Measurements from ENCODE around the gene SORCS2.

SORCS2 gene

GRCh38 chr4:7460566-7460965 lies 268.2 kb downstream of the SORCS2 start:
- DNase-seq, result no peak

DNA sequence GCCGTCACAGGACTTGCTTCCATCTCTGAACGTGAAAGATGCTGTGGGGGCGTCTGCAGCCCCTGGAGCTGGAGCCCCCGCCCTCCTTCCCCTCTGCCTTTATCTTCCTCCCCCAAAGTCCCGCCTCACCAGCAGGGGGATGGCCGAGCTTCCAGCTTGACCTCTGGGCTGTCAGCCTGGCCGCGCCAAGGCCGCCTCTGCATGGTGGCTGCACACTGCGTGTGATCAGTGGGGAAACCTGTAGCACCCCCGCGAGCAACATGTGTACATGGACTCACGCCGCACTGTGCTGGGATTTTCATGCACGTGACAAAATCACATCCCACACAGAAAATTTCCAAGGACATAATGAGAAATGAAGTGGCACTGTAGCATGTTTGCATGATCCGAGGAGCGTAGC lies 268.9 kb downstream of the SORCS2 start:
- DNase-seq, result no peak

DNA sequence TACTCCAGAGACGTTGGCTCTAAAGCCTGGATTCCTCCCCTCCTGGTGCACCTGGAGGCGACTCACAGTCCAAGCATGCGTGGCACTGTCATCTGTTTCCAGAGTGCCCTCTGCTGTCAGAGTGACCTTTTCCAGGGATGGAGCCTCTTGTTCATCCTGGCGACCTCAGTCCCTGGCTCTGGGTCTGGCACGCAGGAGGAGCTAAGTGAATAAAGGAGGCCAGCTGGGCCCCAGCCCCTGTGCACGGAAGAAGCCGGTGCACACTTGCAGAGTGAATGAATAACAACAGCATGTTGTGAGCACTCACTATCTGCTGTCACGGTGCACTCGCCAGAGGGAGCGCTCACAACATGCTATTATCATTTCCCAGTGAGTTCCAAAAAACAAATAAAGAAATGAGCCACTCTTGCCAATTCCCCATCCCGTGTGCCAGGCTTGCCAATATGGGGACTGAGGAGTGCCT lies 270.2 kb downstream of the SORCS2 start:
- DNase-seq, result no peak

- DNase-seq, result no peak
Observed at GRCh38 chr4:7463566-7464258, 271.4 kb downstream of the SORCS2 start.

GRCh38 chr4:7464259-7464655 lies 271.9 kb downstream of the SORCS2 start:
- no peak for DNase-seq

DNA sequence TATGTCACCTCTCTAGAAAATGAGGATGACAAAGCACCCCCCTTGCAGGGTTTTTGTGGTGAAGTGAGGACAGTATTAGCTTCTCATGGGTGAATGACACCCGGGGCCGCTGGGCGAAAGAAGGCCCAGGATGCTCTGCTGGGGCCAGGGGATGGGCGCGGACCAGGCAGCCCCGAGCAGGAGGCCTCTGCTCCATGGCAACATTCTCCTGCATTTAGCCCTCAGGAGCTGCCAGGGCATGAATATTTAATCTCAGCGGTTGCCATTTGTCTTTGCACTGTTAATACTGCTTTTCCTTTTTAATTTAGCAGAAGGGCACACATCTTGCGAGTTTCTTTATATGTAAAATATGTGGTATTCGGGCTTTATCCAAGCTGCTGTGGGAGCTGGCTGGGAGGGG lies 272.7 kb downstream of the SORCS2 start:
- no peak for DNase-seq

GRCh38 chr4:7466215-7466614 lies 273.9 kb downstream of the SORCS2 start:
- DNase-seq, result no peak

DNA sequence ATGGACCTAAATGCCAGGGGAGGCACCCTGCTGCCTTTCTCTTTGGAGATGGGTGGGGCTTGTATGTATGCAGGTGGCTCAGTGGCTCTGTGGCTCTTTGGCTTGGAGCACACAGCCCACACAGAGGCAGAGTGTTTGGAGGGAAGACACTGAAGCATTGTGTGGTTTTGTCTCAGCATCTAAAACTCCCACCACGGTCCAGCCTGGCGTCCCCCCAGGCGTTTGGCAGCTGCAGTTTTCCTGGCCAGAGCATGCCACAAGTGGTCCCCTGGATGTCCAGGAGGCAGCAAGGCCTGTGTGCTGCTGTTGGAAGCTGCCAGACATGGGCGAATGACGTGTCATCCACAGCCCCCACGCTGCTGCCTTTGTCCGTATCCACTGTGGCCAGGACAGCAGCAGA lies 274.6 kb downstream of the SORCS2 start:
- no peak for DNase-seq

DNA sequence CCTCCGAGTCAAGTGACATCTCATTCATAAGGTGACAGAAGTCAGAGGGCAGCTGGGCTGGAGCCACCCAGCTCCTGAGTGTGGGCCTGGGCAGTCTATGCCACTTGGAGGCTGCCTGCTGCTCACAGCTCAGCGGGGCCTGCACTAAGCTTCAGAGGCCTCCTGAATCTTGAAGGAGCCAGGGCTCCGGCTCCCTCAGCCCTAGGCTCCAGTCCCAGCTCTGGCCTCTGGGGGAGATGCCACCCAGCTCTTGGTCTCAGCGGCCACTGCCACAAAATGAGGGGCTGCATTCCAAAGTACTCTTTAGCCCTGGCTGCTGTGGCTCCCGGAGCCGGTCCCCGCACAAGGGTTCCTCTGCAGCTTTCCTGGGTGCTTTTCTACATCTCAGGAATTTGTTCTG lies 275.1 kb downstream of the SORCS2 start:
- no peak for DNase-seq

DNA sequence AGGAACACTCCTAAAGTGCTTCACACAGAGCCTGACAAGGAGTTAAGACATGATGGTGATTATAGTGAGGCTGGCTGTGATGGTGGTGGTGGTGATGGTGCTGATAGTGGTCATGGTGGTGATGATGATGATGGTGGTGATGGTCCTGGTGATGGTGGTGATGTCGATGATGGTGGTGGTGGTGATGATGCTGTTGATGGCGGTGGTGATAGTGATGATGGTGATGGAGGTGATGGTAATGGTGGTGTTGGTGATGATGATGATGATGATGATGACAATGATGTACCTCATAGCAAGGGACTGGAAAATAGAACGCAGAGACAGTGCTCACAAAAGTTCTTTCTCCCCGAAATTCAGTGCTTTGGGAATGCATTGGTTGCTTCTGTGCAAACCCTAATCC lies 276.7 kb downstream of the SORCS2 start:
- DNase-seq, result no peak

DNA sequence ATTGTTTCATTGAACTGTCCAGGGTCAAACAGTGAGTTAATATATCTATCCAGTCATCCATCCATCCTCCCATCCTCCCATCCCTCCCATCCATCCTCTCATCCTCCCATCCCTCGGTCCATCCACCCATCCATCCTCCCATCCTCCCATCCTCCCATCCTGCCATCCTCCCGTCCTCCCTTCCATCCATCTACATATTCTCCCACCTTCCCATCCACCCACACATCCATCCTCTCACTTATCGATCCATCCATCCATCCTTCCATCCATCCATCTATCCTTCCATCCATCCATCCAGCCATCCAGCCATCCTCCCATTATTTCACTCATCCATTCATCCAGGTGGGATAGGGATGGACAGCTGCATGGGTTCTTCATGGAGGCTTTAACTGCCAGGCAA lies 277.8 kb downstream of the SORCS2 start:
- no peak for DNase-seq

GRCh38 chr4:7470522-7471128 lies 278.3 kb downstream of the SORCS2 start:
- DNase-seq, result no peak

DNA sequence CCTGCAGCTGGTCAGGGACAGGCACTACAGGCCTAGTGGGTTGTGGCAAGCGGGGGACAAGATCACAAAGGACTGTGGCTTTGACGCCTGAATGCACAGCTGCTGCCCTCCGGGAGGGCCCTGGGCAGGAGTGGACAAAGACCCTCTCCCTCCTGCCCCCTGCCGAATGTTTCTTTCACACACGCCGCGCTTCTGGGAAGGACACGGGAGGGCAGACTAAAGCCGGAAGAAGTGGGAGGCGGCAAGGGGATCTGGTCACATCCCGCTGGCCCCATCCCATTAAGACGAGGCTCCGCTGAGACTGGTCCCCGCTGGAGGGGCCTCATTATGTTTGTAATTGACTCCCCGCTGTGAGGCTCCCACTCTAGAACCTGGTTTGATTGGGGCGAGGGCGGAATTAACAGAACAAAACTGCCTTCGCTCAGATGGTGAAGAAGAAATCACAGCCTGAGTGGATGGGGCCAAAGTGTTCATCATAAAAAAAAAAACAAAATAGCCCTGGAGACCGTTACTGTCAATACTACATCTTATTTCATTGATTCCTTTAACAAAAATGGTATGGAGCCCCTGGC lies 280.2 kb downstream of the SORCS2 start:
- no peak for DNase-seq

- DNase-seq, result no peak
Observed at GRCh38 chr4:7473081-7473480, 280.7 kb downstream of the SORCS2 start.

DNA sequence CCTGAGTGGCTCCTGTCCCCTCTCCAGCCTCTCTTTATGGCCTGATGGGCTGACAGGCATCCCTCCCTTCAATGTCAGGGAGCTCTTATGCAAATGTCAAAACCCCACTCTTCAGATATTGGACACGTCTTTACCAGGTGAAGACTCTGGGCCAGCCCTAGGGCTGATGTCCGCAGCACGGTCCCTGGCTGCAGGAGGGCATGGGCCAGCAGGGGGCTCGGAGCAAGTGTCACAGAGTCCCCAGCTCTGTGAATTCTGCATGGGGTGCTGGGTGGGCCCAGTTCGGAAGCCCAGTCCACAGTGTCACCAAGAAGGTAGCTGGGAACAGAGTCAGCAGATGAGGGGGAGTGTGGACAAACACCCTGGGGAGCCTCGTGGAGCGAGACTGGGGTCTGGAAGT lies 282.0 kb downstream of the SORCS2 start:
- DNase-seq, result no peak

- DNase-seq, result no peak
Observed at GRCh38 chr4:7475207-7475606, 282.9 kb downstream of the SORCS2 start.

- no peak for DNase-seq
Observed at GRCh38 chr4:7476820-7477219, 284.5 kb downstream of the SORCS2 start.

- no peak for DNase-seq
Observed at GRCh38 chr4:7477695-7478094, 285.4 kb downstream of the SORCS2 start.

- no peak for DNase-seq
Observed at GRCh38 chr4:7478665-7479064, 286.3 kb downstream of the SORCS2 start.

DNA sequence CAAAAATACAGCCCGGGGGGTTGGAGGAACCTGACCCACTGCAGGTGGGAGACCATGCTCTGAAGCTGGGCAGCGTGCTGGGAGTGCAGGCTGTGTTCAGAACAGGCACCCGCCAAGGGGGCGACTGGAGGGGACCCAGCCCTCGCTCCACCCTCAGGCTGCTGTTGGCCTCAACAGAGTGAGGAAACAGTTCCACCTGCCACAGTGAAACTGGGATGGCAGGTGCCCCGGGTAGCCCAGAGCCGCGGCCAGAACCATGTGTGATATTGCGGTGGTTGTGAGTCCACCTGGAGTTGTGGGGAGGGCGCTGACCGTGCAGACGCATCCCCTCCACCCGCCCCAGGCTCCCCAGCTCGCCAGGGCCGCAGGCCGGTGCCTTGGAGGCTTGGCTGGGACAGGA lies 288.1 kb downstream of the SORCS2 start:
- DNase-seq, result no peak

GRCh38 chr4:7481227-7481626 lies 288.9 kb downstream of the SORCS2 start:
- DNase-seq, result no peak

GRCh38 chr4:7485096-7485495 lies 292.8 kb downstream of the SORCS2 start:
- DNase-seq, result peak; percentile 28

DNA sequence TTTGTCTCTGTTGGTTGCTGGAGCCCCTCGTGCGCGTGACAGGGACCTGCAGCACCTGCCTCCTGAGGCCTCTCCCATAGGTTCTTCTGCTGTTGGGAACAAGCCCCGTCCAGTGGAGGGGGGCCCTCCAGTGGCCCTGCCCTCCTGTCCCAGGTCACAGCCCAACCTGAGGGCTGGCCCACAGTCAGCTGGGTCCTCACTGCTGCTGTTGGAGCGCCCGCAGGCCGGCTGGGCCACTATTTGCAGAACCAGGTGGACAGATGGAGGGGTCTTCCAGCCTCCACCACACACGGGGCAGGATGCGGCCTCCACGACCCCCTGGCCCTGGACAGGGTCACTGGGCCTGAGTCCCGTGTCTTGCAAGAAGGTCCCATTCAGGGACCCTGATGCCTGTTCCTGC lies 293.8 kb downstream of the SORCS2 start:
- no peak for DNase-seq

- peak; percentile 10 for DNase-seq
Observed at GRCh38 chr4:7487502-7487901, 295.2 kb downstream of the SORCS2 start.
